GM12891 (cell line): Measurements from ENCODE around the gene DEPDC4.
"Not testable (repeated sequence)": the region's sequence is repeated elsewhere in the genome, so short reads cannot be mapped to it uniquely, and the experiment has no call there.

Experiments
- DNase-seq: peaks from one replicate; pipeline ENCODE4 v3.0.0; 2011; ENCODE audit warnings: low spot score; ENCODE audit not compliant: insufficient read length
- FAIRE-seq: peaks from 2 replicates; lab custom pipeline; 2011; peaks lifted over from hg19 to GRCh38; lab: Jason Lieb, UNC
- PAX5 ChIP-seq: IDR thresholded peaks from 2 replicates; pipeline ENCODE4 v1.6.1; 2011; ENCODE audit warnings: low read length, moderate library complexity, mild to moderate bottlenecking; ENCODE audit not compliant: insufficient read depth, severe bottlenecking
- POLR2A ChIP-seq: IDR thresholded peaks from 2 replicates; pipeline ENCODE4 v1.6.1; 2011; ENCODE audit warnings: low read depth, low read length, control low read depth
- POLR2AphosphoS5 ChIP-seq: IDR thresholded peaks from 2 replicates; pipeline ENCODE4 v1.6.1; 2011; ENCODE audit warnings: low read depth, low read length, control low read depth
- POU2F2 ChIP-seq: IDR thresholded peaks from 2 replicates; pipeline ENCODE4 v1.6.1; 2011; ENCODE audit warnings: low read depth, mild to moderate bottlenecking, control low read depth, low read length, moderate library complexity
- SPI1 ChIP-seq: IDR thresholded peaks from 2 replicates; pipeline ENCODE4 v1.6.1; 2011; ENCODE audit warnings: low read depth, low read length, control low read depth
- TAF1 ChIP-seq: IDR thresholded peaks from 2 replicates; pipeline ENCODE4 v1.6.1; 2011; ENCODE audit warnings: low read depth, low read length, control low read depth

The DEPDC4 gene

GRCh38 chr12:100289038-100289437, 22.2 kb upstream of the DEPDC4 start:
- DNase-seq (no peak), FAIRE-seq (no peak)
- TF ChIP-seq POU2F2: no peak
- no peak for TF ChIP-seq TAF1
- no peak for TF ChIP-seq POLR2AphosphoS5
- TF ChIP-seq POLR2A: no peak
- TF ChIP-seq SPI1: no peak
- TF ChIP-seq PAX5: no peak

- not testable (repeated sequence) for FAIRE-seq, DNase-seq
These were observed 17.7 kb upstream of the DEPDC4 start for GRCh38 chr12:100284556-100284955.

GRCh38 chr12:100279607-100280244, 12.8 kb upstream of the DEPDC4 start:
- no peak for FAIRE-seq

GRCh38 chr12:100279159-100279558, 12.3 kb upstream of the DEPDC4 start:
- DNase-seq (no peak), FAIRE-seq (no peak)
- TF ChIP-seq POU2F2 (no peak), POLR2AphosphoS5 (no peak), POLR2A (no peak), TAF1 (no peak), SPI1 (no peak), PAX5 (no peak)

More at GRCh38 chr12:100279607-100280244, 12.8 kb upstream of the DEPDC4 start:
- TF ChIP-seq POU2F2: no peak
- TF ChIP-seq POLR2A: no peak
- TF ChIP-seq TAF1: no peak
- TF ChIP-seq POLR2AphosphoS5: no peak
- no peak for TF ChIP-seq SPI1
- no peak for TF ChIP-seq PAX5
- DNase-seq: no peak

- no peak for TF ChIP-seq POLR2AphosphoS5
- no peak for TF ChIP-seq SPI1
- TF ChIP-seq POU2F2: no peak
- no peak for TF ChIP-seq POLR2A
- no peak for TF ChIP-seq PAX5
- TF ChIP-seq TAF1: no peak
- DNase-seq (no peak), FAIRE-seq (no peak)
These were observed 7.4 kb upstream of the DEPDC4 start for GRCh38 chr12:100274291-100274690.

GRCh38 chr12:100273782-100274181, 6.9 kb upstream of the DEPDC4 start:
- TF ChIP-seq POLR2A: no peak
- TF ChIP-seq PAX5: no peak
- TF ChIP-seq POLR2AphosphoS5: no peak
- no peak for TF ChIP-seq POU2F2
- TF ChIP-seq TAF1: no peak
- TF ChIP-seq SPI1: no peak
- DNase-seq: no peak
- no peak for FAIRE-seq

- TF ChIP-seq SPI1 (no peak), TAF1 (no peak), POLR2A (no peak), POU2F2 (no peak), PAX5 (no peak), POLR2AphosphoS5 (no peak)
- no peak for DNase-seq
- peak; percentile 61 for FAIRE-seq
These were observed 2.1 kb upstream of the DEPDC4 start for GRCh38 chr12:100268835-100269564.

GRCh38 chr12:100267603-100268281, 863 bp upstream of the DEPDC4 start:
- no peak for FAIRE-seq
- no peak for DNase-seq
- no peak for TF ChIP-seq SPI1
- no peak for TF ChIP-seq PAX5

- no peak for FAIRE-seq
- TF ChIP-seq TAF1 (no peak), POLR2A (no peak), PAX5 (no peak), POU2F2 (no peak), POLR2AphosphoS5 (no peak), SPI1 (no peak)
- peak; percentile 69 for DNase-seq
These were observed 369 bp downstream of the DEPDC4 start for GRCh38 chr12:100266585-100266834.
